Measurements from ENCODE around the gene FOXG1.

The FOXG1 gene

GRCh38 chr14:28762303-28762954 lies 4.2 kb upstream of the FOXG1 start:
- no peak for DNase-seq

- no peak for DNase-seq
Measured at GRCh38 chr14:28762955-28763326, 3.6 kb upstream of the FOXG1 start.

DNA sequence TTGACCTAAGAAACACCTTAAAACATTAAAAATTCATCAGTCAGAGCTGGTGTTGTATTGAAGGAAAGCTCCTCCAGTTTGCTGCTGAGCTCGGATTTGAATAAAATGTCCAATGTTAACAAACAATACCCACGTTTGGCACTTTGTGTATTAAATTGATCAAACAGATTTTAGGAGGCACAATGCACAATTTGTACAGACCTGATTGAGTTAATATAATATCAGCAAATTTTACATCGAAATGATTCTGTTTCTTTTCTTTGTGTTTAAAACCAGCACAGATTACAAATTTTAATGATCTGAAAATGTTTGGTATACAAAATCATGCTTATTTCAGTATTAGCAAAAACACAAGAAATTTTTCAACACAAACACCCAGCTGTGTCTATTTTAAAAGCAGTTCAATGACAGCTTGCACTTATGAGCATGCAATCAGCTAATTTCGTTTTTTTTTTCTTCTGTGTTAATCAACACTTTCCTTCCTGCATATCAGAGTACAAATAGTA lies 2.8 kb upstream of the FOXG1 start:
- DNase-seq, result no peak

- no peak for DNase-seq
Measured at GRCh38 chr14:28764257-28765160, 2.1 kb upstream of the FOXG1 start.

GRCh38 chr14:28765169-28765830 lies 1.3 kb upstream of the FOXG1 start:
- no peak for DNase-seq

GRCh38 chr14:28765831-28766468 lies 637 bp upstream of the FOXG1 start:
- DNase-seq, result no peak

DNA sequence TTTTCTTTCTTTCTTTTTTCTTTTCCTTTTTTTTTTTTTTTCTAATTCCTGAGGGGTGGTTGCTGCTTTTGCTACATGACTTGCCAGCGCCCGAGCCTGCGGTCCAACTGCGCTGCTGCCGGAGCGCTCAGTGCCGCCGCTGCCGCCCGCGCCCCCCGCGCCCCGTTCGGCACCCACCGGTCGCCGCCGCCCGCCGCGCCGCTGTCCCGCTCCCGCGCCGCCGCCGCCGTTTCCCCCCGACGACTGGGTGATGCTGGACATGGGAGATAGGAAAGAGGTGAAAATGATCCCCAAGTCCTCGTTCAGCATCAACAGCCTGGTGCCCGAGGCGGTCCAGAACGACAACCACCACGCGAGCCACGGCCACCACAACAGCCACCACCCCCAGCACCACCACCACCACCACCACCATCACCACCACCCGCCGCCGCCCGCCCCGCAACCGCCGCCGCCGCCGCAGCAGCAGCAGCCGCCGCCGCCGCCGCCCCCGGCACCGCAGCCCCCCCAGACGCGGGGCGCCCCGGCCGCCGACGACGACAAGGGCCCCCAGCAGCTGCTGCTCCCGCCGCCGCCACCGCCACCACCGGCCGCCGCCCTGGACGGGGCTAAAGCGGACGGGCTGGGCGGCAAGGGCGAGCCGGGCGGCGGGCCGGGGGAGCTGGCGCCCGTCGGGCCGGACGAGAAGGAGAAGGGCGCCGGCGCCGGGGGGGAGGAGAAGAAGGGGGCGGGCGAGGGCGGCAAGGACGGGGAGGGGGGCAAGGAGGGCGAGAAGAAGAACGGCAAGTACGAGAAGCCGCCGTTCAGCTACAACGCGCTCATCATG lies 654 bp downstream of the FOXG1 start:
- no peak for DNase-seq

- DNase-seq, result no peak
Measured at GRCh38 chr14:28767853-28768741, 1.5 kb downstream of the FOXG1 start.

DNA sequence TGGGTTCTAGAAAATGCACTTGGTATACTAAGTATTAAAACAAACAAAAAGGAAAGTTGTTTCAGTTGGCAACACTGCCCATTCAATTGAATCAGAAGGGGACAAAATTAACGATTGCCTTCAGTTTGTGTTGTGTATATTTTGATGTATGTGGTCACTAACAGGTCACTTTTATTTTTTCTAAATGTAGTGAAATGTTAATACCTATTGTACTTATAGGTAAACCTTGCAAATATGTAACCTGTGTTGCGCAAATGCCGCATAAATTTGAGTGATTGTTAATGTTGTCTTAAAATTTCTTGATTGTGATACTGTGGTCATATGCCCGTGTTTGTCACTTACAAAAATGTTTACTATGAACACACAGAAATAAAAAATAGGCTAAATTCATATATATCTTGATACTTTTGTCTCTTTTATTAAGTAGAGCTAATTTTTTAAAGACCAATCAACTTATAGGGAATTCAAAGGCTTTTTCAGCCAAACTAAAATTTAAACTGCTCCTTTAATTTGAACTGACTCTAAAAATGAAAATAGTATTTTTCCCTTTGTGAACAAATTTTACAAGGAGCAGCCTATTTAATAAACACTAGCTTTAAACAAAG lies 2.8 kb downstream of the FOXG1 start:
- no peak for DNase-seq

GRCh38 chr14:28770061-28770460 lies 3.5 kb downstream of the FOXG1 start:
- no peak for DNase-seq

GRCh38 chr14:28770630-28771029 lies 4.0 kb downstream of the FOXG1 start:
- DNase-seq, result no peak

DNA sequence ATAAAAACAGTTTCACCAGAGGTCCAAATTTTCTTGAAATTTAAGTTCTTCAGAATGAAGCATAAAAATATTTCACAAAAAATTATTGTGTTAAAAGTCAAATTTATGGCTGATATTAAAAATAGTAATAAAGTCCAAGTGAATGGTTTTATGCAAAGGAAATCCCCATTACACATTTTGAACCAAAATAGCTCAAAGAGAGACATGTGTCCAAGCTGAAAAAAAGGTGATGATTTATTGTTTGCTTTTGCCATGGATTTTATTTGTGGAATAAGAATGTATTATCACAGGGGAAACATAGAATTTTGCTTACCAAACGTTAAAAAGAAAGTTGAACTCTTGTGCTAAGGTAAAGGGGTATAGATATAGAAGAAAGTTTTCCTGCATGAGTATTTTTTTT lies 4.6 kb downstream of the FOXG1 start:
- DNase-seq, result no peak

GRCh38 chr14:28772613-28773012 lies 6.0 kb downstream of the FOXG1 start:
- no peak for DNase-seq

DNA sequence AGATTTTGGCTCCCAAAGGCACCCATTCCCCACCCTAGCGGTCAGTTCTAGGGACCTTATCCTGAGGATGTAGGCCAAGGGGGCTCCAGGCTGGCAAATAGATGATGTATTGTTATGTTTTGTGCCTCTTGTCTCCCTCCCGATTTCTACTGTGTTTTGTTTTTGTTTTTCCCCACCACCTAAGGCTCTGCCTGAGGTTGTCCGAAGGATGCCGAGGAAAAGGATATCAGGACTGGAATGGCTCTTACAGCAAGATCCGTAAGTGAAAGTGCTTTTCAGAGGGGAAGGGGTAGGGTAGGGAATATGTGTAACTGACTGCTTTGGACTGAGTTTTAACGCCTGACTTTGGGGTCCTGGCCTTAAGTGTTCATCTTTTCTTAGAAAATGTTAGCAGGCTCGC lies 6.6 kb downstream of the FOXG1 start:
- DNase-seq, result no peak

DNA sequence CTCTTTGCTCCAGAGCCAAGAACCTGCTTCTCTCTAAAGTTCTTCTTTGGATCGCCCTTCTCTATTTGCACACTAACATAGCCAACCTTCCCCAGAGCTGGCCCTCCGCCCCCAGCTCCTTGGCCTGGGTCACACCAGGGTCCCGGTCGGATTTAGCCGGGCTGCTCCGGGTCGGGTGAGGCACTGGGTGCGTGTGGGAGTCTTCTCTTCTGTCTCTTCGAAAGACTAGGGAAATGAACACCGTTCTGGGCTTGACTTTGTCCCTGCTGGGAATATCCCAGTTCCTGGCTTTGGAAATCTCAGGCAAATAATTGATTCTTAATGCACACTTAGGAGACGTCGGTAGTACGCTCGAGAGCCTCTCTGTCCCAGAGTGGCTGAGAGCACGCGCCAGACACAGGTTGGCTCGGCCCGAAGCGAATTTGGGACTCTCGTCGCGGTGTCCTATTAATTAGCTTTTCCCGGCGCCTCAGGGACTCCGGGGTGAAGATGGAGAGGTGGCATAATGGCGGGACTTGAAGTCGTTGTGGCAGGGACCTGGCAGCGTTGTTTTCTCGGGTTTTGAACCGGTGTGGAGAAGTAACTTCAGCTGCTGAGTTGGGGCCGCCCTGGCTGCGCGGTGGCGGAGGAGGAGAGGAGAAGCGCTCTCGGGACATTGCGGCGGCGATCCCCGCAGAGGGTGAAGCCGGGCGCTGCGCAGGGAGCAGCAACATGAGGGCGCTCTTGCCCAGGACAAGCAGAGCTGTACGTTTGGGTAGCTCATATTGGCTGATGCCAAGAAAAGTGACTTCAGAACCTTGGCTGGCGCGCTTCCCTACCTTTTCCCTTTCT lies 7.5 kb downstream of the FOXG1 start:
- DNase-seq, result no peak

GRCh38 chr14:28774764-28775735 lies 8.5 kb downstream of the FOXG1 start:
- DNase-seq, result no peak

- no peak for DNase-seq
Measured at GRCh38 chr14:28776482-28777266, 10.1 kb downstream of the FOXG1 start.

Measured in stimulated activated CD8-positive, alpha-beta memory T cell treated with anti-CD3 and anti-CD28 coated beads, Interleukin-4, amount 100 ng/mL, for 48 hours (primary cell).